Neural progenitor cell (in vitro differentiated cells): Measurements from ENCODE around the gene LINC01488. TPM values are rescaled to one million over a fixed set of nuclear protein-coding genes. Genes with fewer than 3 reads are reported as not detected.
A peak's percentile ranks its signal among the peaks of the same experiment; 100 is the strongest.

Source experiments
- DNase-seq: peaks from one replicate; pipeline ENCODE4 v3.0.0-alpha.2; 2016; ENCODE audit warnings: low spot score
- H2AFZ ChIP-seq: fragments of 200-600 bp; sonication (generic); replicated peaks from 2 replicates; pipeline ENCODE4 v1.6.1; 2016; ENCODE audit warnings: antibody characterized with exemption
- H3F3A ChIP-seq: fragments of 200-600 bp; sonication (generic); 2 replicates; pipeline ENCODE4 v1.6.1; 2016; ENCODE audit warnings: antibody characterized with exemption, low read depth
- H3K27ac ChIP-seq: fragments of 200-600 bp; sonication (generic); 2 replicates; pipeline ENCODE4 v1.5.1; 2016; ENCODE audit warnings: mild to moderate bottlenecking
- H3K27me3 ChIP-seq: fragments of 200-600 bp; sonication (generic); 2 replicates; pipeline ENCODE4 v1.6.1; 2016; ENCODE audit warnings: mild to moderate bottlenecking, moderate library complexity
- H3K36me3 ChIP-seq: fragments of 200-600 bp; sonication (generic); 2 replicates; pipeline ENCODE4 v1.5.1; 2016
- H3K4me1 ChIP-seq: fragments of 200-600 bp; sonication (generic); 2 replicates; pipeline ENCODE4 v1.6.1; 2016; ENCODE audit warnings: mixed run types
- H3K4me2 ChIP-seq: fragments of 200-600 bp; sonication (generic); 2 replicates; pipeline ENCODE4 v1.6.1; 2016
- H3K4me3 ChIP-seq: fragments of 200-600 bp; sonication (generic); 2 replicates; pipeline ENCODE4 v1.5.1; 2016
- H3K79me2 ChIP-seq: fragments of 200-600 bp; sonication (generic); 2 replicates; pipeline ENCODE4 v1.6.1; 2016; ENCODE audit warnings: low read depth
- H3K9ac ChIP-seq: fragments of 200-600 bp; sonication (generic); 2 replicates; pipeline ENCODE4 v1.6.1; 2016
- H3K9me3 ChIP-seq: fragments of 200-600 bp; sonication (generic); 2 replicates; pipeline ENCODE4 v1.5.1; 2016; ENCODE audit warnings: low read depth
- H4K20me1 ChIP-seq: fragments of 200-600 bp; sonication (generic); 2 replicates; pipeline ENCODE4 v1.6.1; 2016; ENCODE audit warnings: low read depth
- H3K27ac Mint-ChIP-seq: 3 replicates; pipeline ENCODE4 v1.8.0; 2021; ENCODE audit warnings: mixed read lengths
- H3K27me3 Mint-ChIP-seq: 2 replicates; pipeline ENCODE4 v1.8.0; 2022; ENCODE audit warnings: low read depth, mild to moderate bottlenecking, inconsistent platforms, moderate library complexity, mixed read lengths; ENCODE audit not compliant: insufficient read depth
- H3K36me3 Mint-ChIP-seq: 3 replicates; pipeline ENCODE4 v1.8.0; 2021; ENCODE audit warnings: mixed read lengths
- H3K4me1 Mint-ChIP-seq: 3 replicates; pipeline ENCODE4 v1.8.0; 2021; ENCODE audit warnings: mixed read lengths
- H3K4me3 Mint-ChIP-seq: 3 replicates; pipeline ENCODE4 v1.8.0; 2021; ENCODE audit warnings: mild to moderate bottlenecking, moderate library complexity, mixed read lengths
- H3K9me3 Mint-ChIP-seq: 3 replicates; pipeline ENCODE4 v1.8.0; 2020; ENCODE audit warnings: mixed read lengths
- EZH2 ChIP-seq: fragments of 200-600 bp; sonication (generic); IDR thresholded peaks from 2 replicates; pipeline ENCODE4 v1.6.1; 2017; ENCODE audit warnings: antibody characterized with exemption, mild to moderate bottlenecking, moderate library complexity
- EZH2phosphoT487 ChIP-seq: fragments of 200-600 bp; sonication (generic); IDR thresholded peaks from 2 replicates; pipeline ENCODE4 v1.6.1; 2017; ENCODE audit warnings: antibody characterized with exemption
- total RNA-seq: library from RNA; depleted of rRNA; stranded (reverse); fragments of >200 nt; gene quantifications from 2 replicates; pipeline ENCODE4 v1.2.3, GENCODE V29; 2015; ENCODE audit warnings: low replicate concordance
- TF ChIP-seq, protein P1 (sequence below): fragments of 200-600 bp; sonication (generic); IDR thresholded peaks from 2 replicates; pipeline ENCODE4 v1.5.1; 2017; ENCODE audit warnings: antibody characterized with exemption, mild to moderate bottlenecking

Gene LINC01488
- total RNA-seq, 1 donor from 2014 or later = 0.09 TPM

DNA sequence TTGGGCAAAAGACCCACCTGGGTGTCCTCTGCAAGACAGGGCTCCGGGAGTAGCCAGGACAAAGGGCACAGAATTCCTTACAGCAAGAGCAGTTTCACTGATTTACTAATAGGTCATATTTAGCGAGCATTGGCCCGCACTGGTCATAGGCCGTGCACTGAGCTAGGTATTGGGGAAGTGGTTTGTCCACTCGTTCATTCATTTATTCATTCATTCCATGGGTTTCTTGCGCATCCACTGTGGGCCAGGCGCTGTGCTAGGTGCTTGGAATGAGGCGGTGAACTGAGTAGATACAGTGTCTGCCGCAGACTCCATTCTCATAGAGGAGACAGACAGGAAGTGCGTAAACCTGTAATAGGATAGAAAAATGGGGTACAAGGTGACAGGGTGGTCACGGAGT is 13.2 kb upstream of the LINC01488 start:
- H3F3A ChIP-seq = peaks cover 17% of the 10 kb centered on the region

DNA sequence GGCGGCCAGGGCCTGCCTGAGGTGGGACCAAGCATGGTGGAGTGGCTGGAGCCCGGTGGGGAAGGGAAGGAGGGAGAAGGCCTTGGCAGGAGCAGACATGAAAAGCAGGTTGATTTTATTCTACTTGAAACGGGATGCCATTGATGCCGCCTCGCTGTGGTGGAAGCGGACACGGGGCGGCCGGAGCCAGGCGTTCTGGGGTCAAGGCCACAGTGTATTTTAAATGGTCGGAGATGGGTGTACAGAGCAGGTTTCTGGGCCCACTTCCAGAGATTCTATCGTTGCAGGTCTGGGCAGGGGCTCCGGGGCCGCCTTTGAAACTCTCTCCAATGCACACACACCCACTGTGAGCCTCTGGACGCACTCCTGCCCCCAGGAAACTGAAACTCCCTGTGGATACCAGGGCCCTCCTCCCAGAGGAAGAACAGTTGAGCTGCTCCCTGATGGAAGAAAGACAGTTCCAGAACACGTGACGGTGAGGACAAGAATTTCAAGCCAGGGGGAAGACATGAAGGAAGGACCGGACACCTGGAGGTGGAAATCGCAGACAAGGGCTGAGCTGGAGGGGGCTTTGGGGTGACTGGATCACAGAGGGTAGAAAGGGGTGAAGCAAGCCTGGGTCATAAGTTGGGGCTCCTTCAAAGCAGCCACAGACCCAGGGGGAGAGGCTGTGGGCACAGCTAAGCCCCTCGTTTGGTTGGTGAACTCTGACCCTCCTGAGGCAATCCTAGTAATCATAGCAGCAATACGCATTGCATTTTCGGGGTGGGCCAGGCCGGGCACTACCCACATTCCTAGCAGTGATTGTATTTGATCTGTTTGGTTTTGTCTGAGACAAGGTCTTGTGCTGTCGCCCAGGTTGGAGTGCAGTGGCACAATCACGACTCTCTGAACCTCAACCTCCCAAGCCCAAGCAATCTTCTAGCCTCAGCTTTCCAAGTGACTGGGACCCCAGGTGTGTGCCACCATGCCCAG is 12.3 kb upstream of the LINC01488 start:
- TF ChIP-seq EZH2phosphoT487 = no peak
- TF ChIP-seq EZH2 = no peak
- TF ChIP-seq, protein P1, sequence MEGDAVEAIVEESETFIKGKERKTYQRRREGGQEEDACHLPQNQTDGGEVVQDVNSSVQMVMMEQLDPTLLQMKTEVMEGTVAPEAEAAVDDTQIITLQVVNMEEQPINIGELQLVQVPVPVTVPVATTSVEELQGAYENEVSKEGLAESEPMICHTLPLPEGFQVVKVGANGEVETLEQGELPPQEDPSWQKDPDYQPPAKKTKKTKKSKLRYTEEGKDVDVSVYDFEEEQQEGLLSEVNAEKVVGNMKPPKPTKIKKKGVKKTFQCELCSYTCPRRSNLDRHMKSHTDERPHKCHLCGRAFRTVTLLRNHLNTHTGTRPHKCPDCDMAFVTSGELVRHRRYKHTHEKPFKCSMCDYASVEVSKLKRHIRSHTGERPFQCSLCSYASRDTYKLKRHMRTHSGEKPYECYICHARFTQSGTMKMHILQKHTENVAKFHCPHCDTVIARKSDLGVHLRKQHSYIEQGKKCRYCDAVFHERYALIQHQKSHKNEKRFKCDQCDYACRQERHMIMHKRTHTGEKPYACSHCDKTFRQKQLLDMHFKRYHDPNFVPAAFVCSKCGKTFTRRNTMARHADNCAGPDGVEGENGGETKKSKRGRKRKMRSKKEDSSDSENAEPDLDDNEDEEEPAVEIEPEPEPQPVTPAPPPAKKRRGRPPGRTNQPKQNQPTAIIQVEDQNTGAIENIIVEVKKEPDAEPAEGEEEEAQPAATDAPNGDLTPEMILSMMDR = no peak
- no peaks in the 10 kb centered on the region for H3K79me2 ChIP-seq
- no peak overlapping the region for H3K9ac ChIP-seq
- peaks cover 3% of the 10 kb centered on the region for H3K9me3 Mint-ChIP-seq
- no peak for DNase-seq
- H3K4me3 ChIP-seq = no peak overlapping the region
- H4K20me1 ChIP-seq = no peaks in the 10 kb centered on the region
- no peaks in the 10 kb centered on the region for H3K27me3 ChIP-seq
- H3F3A ChIP-seq = peaks cover 17% of the 10 kb centered on the region
- H3K27ac ChIP-seq = no peak overlapping the region
- no peak overlapping the region for H2AFZ ChIP-seq
- peaks cover 28% of the 10 kb centered on the region for H3K4me1 ChIP-seq
- no peaks in the 10 kb centered on the region for H3K36me3 ChIP-seq
- H3K27me3 Mint-ChIP-seq = peaks cover 11% of the 10 kb centered on the region
- no peaks in the 10 kb centered on the region for H3K9me3 ChIP-seq
- no peaks in the 10 kb centered on the region for H3K36me3 Mint-ChIP-seq
- H3K4me1 Mint-ChIP-seq = peaks cover 41% of the 10 kb centered on the region
- H3K4me2 ChIP-seq = no peak overlapping the region
- no peak overlapping the region for H3K4me3 Mint-ChIP-seq
- H3K27ac Mint-ChIP-seq = peak overlapping the region; percentile 70

More for the DNA sequence above, 13.2 kb upstream of the LINC01488 start:
- Mint-ChIP-seq H3K4me1 (peaks cover 50% of the 10 kb centered on the region), H3K27me3 (peaks cover 10% of the 10 kb centered on the region), H3K9me3 (no peaks in the 10 kb centered on the region), H3K36me3 (no peaks in the 10 kb centered on the region), H3K4me3 (no peak overlapping the region), H3K27ac (peak overlapping the region; percentile 34)
- Histone ChIP-seq H3K36me3 (no peaks in the 10 kb centered on the region), H2AFZ (no peak overlapping the region), H3K9me3 (no peaks in the 10 kb centered on the region), H3K4me3 (no peak overlapping the region), H3K4me2 (no peak overlapping the region), H4K20me1 (no peaks in the 10 kb centered on the region), H3K27me3 (no peaks in the 10 kb centered on the region), H3K4me1 (peaks cover 36% of the 10 kb centered on the region), H3K9ac (no peak overlapping the region), H3K79me2 (no peaks in the 10 kb centered on the region), H3K27ac (no peak overlapping the region)
- TF ChIP-seq, protein P1 = no peak
- no peak for TF ChIP-seq EZH2phosphoT487
- TF ChIP-seq EZH2 = no peak
- DNase-seq = no peak

DNA sequence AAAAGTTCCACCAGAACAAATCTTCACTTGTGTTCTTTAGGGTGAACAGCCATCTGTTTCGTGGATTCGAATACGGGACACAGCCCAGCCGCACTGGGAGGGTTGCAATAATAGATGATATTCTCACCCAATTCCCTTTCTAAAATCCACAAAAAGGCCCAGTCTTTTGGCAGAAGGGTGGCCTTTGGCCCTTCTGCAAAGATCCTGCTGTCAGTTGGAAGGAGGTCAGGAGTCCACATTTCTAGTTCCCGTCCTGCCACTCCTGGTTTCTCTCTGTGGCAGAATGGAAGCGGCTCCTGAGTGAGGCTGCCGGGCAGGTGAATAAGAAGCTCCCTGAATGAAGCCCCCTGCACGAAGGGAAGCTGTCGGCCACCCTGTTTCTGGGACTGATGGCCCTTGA is 11.2 kb upstream of the LINC01488 start:
- Histone ChIP-seq H3F3A (peaks cover 17% of the 10 kb centered on the region), H2AFZ (no peak overlapping the region), H4K20me1 (no peaks in the 10 kb centered on the region), H3K9ac (no peak overlapping the region), H3K9me3 (no peaks in the 10 kb centered on the region), H3K79me2 (no peaks in the 10 kb centered on the region), H3K36me3 (no peaks in the 10 kb centered on the region), H3K4me2 (no peak overlapping the region), H3K27me3 (no peaks in the 10 kb centered on the region), H3K4me1 (peaks cover 28% of the 10 kb centered on the region), H3K4me3 (no peak overlapping the region), H3K27ac (no peak overlapping the region)
- no peak overlapping the region for H3K4me3 Mint-ChIP-seq
- no peak for DNase-seq
- peaks cover 36% of the 10 kb centered on the region for H3K4me1 Mint-ChIP-seq
- peaks cover 9% of the 10 kb centered on the region for H3K27me3 Mint-ChIP-seq
- TF ChIP-seq, protein P1 = no peak
- no peak for TF ChIP-seq EZH2phosphoT487
- TF ChIP-seq EZH2 = no peak
- H3K36me3 Mint-ChIP-seq = no peaks in the 10 kb centered on the region
- peaks cover 3% of the 10 kb centered on the region for H3K9me3 Mint-ChIP-seq
- H3K27ac Mint-ChIP-seq = no peak overlapping the region
